Right lung (tissue), 5 donors: ENCODE results near the gene NIPBL. TPM values are rescaled to one million over a fixed set of nuclear protein-coding genes. Genes with fewer than 3 reads are reported as not detected.
"Not testable (repeated sequence)": the region's sequence is repeated elsewhere in the genome, so short reads cannot be mapped to it uniquely, and the experiment has no call there.

Experiments used
- DNase-seq, 2 donors: peaks; one replicate each; pipeline ENCODE4 v3.0.0-alpha.2; 2013
- polyA plus RNA-seq, 5 donors: library from polyadenylated mRNA; unstranded; fragments of 120-200 nt; gene quantifications; one replicate each; pipeline versions ENCODE4 v1.2.1 to v1.2.3, GENCODE V29; 2013; ENCODE audit warnings: inconsistent platforms in 1 of 5, low replicate concordance in 1 of 5; ENCODE audit not compliant: insufficient read length in 5 of 5, insufficient read depth in 1 of 5

NIPBL gene
- polyA plus RNA-seq, 5 donors, result 49.7 to 75.4 (median 70.3) TPM

DNA sequence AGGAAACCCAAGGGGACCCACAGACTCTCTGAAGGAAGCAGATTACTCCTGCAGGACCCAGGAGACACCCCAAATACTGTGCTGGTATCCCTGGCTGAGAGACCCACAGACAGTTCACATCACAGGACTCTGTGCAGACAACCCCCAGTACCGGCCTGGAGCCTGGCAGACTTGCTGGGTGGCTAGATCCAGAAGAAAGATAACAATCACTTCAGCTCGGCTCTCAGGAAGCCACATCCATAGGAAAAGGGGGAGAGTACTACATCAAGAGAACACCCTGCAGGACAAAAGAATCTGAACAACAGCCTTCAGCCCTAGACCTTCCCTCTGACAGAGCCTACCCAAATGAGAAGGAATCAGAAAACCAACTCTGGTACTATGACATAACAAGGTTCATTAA lies 206.4 kb downstream of the NIPBL start:
- not testable (repeated sequence) for DNase-seq

DNA sequence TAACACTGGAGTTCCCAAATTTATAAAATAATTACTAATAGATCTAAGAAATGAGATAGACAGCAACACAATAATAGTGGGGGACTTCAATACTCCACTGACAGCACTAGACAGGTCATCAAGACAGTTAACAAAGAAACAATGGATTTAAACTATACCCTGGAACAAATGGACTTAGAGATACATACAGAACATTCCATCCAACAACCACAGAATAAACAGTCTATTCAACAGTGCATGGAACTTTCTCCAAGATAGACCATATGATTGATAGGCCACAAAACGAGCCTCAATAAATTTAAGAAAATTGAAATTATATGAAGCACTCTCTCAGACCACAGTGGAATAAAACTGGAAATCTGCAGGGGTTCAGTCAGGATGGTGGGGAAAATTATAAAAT lies 209.5 kb downstream of the NIPBL start:
- not testable (repeated sequence) for DNase-seq

GRCh38 chr5:37086466-37087173 lies 210.1 kb downstream of the NIPBL start:
- no peak for DNase-seq

DNA sequence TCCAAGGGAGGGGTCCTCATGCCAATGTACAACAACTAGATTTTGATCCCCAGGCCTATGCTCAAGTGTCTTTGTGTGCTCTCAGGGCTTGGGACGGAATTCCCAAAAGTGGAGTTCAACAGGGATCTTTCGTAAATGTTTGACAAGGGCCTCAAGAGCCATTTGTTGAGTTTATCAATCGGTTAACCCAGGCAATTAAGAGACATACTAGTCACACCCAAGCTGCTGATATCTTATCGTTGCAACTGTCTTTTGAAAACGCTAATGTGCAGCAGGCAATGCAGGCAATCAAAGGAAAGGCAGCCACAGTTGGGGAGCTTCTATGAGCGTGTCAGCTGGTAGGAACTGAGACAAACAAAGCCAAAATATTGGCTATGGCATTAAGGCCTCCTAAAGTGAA lies 211.4 kb downstream of the NIPBL start:
- DNase-seq, result no peak

GRCh38 chr5:37090123-37090726 lies 213.7 kb downstream of the NIPBL start:
- no peak for DNase-seq

- DNase-seq, result no peak
Measured at GRCh38 chr5:37090781-37091180, 214.2 kb downstream of the NIPBL start.

DNA sequence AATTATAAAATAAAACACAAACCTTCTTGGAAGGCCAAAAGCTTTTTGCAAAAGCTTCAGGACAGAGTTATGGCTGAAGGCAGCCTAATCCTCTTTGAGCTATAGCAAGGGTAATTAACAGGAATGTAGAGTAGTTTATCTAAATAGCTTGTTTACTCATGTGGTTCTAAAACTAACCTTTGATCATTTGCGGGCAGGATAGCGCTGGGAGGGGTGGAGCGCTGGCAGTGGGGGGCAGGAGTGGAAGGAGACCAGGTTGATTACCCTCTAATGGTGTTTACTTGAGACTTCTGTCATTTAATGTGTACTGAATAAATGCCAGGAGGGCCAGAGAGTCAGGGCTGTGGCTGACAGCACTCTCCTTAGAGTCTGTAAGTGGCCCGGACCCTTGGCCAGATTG lies 217.2 kb downstream of the NIPBL start:
- DNase-seq, result not testable (repeated sequence)

GRCh38 chr5:37099267-37099666 lies 222.7 kb downstream of the NIPBL start:
- DNase-seq, result not testable (repeated sequence)

DNA sequence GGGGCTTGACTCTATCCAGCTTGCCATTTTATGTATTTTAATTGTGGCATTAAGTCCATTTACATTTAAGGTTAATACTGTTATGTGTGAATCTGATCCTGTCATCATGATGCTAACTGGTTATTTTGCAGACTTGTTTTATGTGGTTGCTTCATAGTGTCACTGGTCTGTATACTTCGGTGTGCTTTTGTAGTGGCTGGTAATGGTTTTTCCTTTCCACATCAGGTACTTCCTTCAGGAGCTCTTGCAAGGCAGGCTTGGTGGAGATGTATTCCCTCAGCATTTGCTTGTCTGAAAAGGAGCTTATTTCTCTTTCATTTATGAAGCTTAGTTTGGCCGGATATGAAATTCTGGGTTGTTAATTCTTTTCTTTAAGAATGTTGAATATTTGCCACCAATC lies 226.7 kb downstream of the NIPBL start:
- DNase-seq, result no peak

DNA sequence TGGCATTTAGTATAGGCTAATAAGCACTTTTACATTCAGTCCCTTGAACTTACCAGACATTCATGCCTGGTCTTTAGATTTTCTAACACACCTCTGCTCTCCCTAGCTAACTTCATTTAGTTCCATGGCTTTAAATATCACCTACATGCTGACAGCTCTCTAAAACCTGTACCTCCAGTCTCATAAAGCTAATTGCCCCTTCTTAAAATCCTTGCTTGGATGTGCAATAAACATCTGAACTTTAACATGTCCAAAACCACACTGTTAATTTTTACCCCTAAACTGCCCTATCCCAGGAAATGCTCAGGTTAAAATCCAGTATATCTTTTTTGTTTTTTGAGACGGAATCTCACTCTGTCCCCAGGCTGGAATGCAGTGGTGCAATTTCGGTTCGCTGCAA lies 232.8 kb downstream of the NIPBL start:
- DNase-seq, result no peak

DNA sequence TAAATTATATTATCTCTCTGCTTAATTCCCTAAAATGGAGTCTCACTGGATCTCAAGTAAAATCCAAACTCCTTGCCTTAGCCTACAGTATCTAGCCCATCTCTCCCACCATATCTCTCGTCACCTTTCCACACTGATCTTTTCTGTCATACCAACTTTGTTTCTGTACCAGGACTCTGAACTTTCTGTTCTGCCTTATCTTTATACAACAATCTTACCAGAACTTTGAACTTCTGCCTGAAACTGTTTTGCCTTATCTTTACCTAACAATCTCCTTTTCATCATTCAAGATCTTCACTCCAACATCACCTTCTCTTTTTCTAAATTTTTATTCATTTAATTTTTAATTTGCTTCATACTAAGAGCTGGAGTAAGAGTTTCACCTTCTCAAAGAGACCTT lies 233.6 kb downstream of the NIPBL start:
- no peak for DNase-seq

- DNase-seq, result no peak
Measured at GRCh38 chr5:37111426-37112382, 235.1 kb downstream of the NIPBL start.

DNA sequence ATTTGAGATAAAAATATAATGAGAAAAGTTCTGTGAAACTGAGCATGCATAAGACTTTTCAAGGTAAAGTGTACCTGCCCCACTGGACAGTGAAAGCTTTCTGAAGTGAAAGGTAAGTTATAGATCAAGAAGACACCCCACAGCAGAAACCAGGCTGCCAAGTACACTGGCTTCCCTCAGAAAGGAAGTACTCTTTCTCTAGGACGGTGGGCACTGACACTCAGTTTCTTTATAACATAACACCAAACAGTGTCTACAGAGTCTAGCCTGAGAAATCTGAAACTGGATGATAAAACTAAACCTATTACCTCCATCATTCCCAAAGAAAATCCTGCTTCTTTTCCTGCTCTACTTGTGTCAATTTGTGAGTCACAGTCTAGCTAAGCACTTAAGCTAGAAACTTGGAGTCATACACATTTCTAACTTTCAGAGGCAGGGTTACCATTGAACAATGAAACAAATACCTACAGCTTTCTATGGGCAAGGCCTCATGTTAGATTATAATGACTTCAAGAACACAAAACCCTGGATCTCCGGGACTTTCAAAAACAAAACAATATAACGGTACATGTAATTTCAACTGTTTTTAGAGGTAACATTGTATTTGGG lies 235.9 kb downstream of the NIPBL start:
- no peak for DNase-seq
